Epithelial cell of esophagus (primary cell): ENCODE results near the gene ARSH.
"Not testable (repeated sequence)": the region's sequence is repeated elsewhere in the genome, so short reads cannot be mapped to it uniquely, and the experiment has no call there.

ENCODE experiments used
- DNase-seq: peaks from one replicate; pipeline ENCODE4 v3.0.0; 2010; ENCODE audit warnings: low read depth
- H3K4me3 ChIP-seq: 2 replicates; pipeline ENCODE4 v1.5.1; 2011; ENCODE audit warnings: mild to moderate bottlenecking, low read length, control low read depth
- TF ChIP-seq, protein P1 (sequence below): IDR thresholded peaks from 2 replicates; pipeline ENCODE4 v1.5.1; 2011; ENCODE audit warnings: low read depth, mild to moderate bottlenecking, low read length, control low read depth, inconsistent platforms; ENCODE audit not compliant: insufficient read depth; ENCODE audit errors: missing control alignments

The ARSH gene, protein sequence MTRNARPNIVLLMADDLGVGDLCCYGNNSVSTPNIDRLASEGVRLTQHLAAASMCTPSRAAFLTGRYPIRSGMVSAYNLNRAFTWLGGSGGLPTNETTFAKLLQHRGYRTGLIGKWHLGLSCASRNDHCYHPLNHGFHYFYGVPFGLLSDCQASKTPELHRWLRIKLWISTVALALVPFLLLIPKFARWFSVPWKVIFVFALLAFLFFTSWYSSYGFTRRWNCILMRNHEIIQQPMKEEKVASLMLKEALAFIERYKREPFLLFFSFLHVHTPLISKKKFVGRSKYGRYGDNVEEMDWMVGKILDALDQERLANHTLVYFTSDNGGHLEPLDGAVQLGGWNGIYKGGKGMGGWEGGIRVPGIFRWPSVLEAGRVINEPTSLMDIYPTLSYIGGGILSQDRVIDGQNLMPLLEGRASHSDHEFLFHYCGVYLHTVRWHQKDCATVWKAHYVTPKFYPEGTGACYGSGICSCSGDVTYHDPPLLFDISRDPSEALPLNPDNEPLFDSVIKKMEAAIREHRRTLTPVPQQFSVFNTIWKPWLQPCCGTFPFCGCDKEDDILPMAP

DNA sequence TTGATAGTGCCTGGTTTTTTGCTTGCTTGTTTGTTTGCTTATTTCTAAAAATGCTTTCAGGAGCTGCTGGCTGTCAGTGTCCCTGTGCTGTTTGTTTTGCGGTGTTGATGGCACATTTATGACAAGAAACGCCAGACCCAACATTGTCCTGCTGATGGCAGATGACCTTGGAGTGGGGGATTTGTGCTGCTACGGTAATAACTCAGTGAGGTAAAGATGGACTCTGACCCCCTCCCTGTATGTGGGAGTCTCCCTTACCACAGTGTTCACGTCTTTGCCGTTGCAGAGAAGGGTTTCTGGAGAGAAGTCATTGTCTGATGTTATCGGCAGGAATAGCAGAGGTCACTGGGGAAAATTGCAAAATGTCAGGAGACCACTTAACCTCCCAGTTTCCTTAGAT, at the start of gene ARSH:
ARSH (plus strand) TSS at position 52 of the 400 bp plus-strand sequence; CDS start at position 119, 67 bp downstream.
- DNase-seq = no peak
- TF ChIP-seq, protein P1, sequence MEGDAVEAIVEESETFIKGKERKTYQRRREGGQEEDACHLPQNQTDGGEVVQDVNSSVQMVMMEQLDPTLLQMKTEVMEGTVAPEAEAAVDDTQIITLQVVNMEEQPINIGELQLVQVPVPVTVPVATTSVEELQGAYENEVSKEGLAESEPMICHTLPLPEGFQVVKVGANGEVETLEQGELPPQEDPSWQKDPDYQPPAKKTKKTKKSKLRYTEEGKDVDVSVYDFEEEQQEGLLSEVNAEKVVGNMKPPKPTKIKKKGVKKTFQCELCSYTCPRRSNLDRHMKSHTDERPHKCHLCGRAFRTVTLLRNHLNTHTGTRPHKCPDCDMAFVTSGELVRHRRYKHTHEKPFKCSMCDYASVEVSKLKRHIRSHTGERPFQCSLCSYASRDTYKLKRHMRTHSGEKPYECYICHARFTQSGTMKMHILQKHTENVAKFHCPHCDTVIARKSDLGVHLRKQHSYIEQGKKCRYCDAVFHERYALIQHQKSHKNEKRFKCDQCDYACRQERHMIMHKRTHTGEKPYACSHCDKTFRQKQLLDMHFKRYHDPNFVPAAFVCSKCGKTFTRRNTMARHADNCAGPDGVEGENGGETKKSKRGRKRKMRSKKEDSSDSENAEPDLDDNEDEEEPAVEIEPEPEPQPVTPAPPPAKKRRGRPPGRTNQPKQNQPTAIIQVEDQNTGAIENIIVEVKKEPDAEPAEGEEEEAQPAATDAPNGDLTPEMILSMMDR = no peak
- no peak within 1 kb of the TSS for H3K4me3 ChIP-seq

DNA sequence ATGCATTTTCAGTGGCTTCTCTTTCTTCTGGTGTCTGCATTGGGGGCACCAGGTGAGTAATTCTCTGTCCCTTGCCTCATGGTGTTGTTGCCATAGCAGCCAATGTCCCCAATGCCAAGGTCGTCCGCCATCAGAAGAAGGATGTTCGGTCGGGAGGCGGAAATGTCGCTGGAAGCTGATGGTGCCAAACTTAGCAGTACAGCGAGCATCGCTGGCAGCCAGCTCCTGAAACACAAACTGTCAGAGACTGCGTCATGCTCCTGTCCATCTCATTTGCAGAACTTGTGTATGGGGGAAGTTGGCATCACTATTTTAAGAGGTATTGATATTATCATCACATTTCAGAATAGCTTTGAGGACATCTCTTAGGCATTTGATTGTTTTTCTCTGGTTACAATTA, 48.1 kb upstream of the ARSH start:
- H3K4me3 ChIP-seq = no peak overlapping the region
- no peak for DNase-seq
- TF ChIP-seq, protein P1 = no peak

DNA sequence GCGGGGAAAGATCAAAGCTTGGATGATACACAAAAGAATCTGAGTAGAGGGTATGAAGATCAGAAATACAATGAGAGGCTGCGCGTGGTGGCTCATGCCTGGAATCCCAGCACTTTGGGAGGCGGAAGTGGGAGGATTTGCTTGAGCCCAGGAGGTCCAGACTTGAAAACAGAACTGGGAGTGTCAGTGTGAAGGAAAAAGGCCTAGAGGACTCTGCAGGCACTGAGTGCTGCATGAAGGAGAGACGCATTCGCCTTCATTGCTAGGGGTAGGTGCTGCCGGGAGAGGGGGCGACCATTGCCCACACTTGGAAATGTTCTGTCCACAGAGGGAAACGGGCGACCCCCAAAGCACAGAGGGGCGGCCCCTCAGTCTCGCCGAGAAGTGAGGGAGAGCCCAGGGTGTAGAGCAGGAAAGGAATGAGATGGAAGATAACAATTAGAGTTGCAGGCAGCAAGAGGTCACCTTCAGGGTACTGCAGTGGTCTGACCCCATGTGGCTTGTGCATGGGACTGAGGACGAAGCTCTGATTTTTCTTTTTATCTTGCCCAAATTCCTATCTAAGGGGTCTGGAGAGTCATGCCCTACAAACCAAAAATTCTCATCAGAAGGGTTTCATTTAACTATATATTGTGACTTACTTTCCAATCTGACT, 45.4 kb upstream of the ARSH start:
- no peak overlapping the region for H3K4me3 ChIP-seq
- no peak for DNase-seq
- TF ChIP-seq, protein P1 = no peak

DNA sequence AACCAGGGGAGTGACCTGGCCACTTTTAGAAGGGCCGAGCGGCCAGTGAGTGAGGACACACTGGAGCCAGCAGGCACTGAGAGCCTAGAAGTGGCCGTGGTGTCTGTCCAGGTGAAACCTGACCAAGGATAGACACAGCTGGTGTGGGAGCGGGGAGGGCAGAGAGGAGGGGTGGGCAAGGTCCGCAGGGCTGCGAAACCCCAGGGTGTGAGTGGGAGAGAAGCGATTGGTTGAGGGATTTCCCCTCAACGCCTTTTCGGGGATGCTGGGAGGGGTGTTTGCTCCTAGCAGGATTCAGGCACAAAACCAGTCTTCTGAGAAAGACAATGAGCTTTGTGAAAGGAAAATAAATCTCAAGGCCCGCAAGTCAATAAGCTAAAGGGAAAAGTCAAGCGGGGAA, 44.0 kb upstream of the ARSH start:
- DNase-seq = no peak
- TF ChIP-seq, protein P1 = no peak
- no peak overlapping the region for H3K4me3 ChIP-seq

DNA sequence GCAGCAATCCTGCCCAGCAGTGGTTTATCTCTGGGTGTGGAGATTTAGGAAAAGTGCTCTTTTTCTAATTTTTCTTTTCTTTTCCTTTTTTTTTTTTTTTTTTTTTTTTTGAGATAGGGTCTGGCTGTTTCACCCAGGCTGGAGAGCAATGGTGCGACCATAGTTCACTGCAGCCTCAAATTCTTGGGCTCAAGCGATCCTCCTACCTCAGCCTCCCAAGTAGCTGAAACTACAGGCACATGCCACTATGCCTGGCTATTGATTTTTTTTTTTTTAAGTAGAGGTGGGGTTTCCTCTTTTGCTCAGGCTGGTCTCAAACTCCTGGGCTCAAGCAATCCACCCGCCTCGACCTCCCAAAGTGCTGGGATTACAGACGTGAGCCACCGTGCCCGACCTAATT, 42.9 kb upstream of the ARSH start:
- not testable (repeated sequence) for H3K4me3 ChIP-seq, DNase-seq

DNA sequence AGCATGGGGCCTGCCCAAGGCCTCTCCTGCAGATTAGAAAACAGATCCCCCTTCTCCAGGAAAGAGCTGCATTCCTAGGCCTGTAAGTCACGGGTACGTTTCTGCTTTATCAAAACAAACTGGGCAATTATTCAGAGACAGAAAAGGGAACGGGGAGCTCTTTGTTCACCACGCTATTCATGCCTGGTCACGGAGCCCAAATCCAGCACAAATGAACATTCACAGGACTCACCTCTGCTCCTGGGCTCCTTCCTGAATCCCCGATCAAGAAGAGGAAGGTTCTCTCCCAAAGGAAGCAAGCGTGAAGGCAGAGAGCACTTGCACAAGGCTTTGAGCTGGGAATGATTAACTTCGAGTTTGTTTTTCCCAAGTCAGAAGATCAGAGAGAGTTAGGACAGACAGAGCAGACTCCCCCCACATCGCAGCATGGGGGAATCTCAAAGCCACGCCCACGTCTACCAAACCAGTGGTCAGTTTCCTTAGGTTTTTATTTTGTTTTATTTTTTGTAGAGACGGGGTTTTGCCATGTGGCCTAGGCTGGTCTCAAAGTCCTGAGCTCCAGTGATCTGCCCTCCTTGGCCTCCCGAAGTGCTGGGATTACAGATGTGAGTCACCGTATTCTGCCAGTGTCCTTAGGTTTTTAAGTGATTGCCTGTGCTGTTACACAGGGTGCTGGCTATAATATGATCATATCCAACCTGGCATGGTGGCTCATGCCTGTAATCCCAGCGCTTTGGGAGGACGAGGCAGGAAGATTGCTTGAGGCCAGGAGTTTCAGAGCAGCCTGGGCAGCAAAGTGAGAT, 42.2 kb upstream of the ARSH start:
- not testable (repeated sequence) for H3K4me3 ChIP-seq
- peak; percentile 1 for DNase-seq

DNA sequence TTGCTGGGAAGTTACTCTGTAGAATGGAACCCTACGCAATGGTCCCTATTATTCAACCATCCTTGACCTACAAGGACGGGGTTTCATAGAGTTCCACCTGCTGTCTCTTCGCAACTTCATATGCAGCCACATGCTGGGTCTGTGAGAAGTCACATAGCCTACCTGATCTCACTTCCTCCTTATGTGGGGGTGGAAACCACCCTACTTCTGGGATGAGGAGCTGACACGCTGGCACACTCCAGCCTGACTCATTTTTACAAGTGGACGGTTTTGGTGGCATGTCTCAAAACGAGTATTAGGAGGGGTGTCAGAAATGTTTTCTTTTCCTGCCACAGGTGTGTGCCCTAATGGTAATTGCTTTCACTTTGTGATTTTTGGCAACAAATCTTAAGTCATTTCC, 40.4 kb upstream of the ARSH start:
- DNase-seq = peak; percentile 0
- TF ChIP-seq, protein P1 = no peak
- no peak overlapping the region for H3K4me3 ChIP-seq
